OCI-LY1 (cell line): Measurements from ENCODE around the gene RAD52.

Source experiments
- H2AFZ ChIP-seq: fragments of 200-600 bp; sonication (generic), shearing (Covaris generic); 2 replicates; pipeline ENCODE4 v1.6.0; 2014; ENCODE audit warnings: antibody characterized with exemption, mild to moderate bottlenecking, low read length
- H3F3A ChIP-seq: fragments of 200-600 bp; sonication (generic), shearing (Covaris generic); 2 replicates; pipeline ENCODE4 v1.6.0; 2014; ENCODE audit warnings: mild to moderate bottlenecking, antibody characterized with exemption, low read length, moderate library complexity; ENCODE audit not compliant: insufficient read depth
- H3K27ac ChIP-seq: fragments of 200-600 bp; sonication (generic); 2 replicates; pipeline ENCODE4 v1.5.1; 2014; ENCODE audit warnings: low read length, mixed run types, mild to moderate bottlenecking, low read depth; ENCODE audit not compliant: poor library complexity, severe bottlenecking
- H3K27me3 ChIP-seq: fragments of 200-600 bp; sonication (generic); 2 replicates; pipeline ENCODE4 v1.6.0; 2014; ENCODE audit warnings: antibody characterized with exemption, mild to moderate bottlenecking, low read length, moderate library complexity; ENCODE audit not compliant: insufficient read depth
- H3K36me3 ChIP-seq: fragments of 200-600 bp; sonication (generic); 2 replicates; pipeline ENCODE4 v1.6.1; 2014; ENCODE audit warnings: mild to moderate bottlenecking, antibody characterized with exemption, low read length, moderate library complexity, mixed read lengths; ENCODE audit not compliant: insufficient read depth
- H3K4me1 ChIP-seq: fragments of 200-600 bp; sonication (generic); 2 replicates; pipeline ENCODE4 v1.5.1; 2014; ENCODE audit warnings: mild to moderate bottlenecking, low read length, moderate library complexity; ENCODE audit not compliant: insufficient read depth, severe bottlenecking
- H3K4me2 ChIP-seq: fragments of 200-600 bp; sonication (generic), shearing (Covaris generic); 2 replicates; pipeline ENCODE4 v1.6.1; 2014; ENCODE audit warnings: low read length
- H3K4me3 ChIP-seq: fragments of 200-600 bp; sonication (generic); 2 replicates; pipeline ENCODE4 v1.5.1; 2014; ENCODE audit warnings: low read length, low read depth, mild to moderate bottlenecking, mixed read lengths; ENCODE audit not compliant: poor library complexity, severe bottlenecking
- H3K79me2 ChIP-seq: fragments of 200-600 bp; shearing (Covaris generic); 2 replicates; pipeline ENCODE4 v1.6.1; 2016; ENCODE audit warnings: mixed run types, low read length, mixed read lengths; ENCODE audit not compliant: insufficient read depth
- H3K9ac ChIP-seq: fragments of 200-600 bp; sonication (generic), shearing (Covaris generic); 2 replicates; pipeline ENCODE4 v1.6.1; 2014; ENCODE audit warnings: mild to moderate bottlenecking, low read length, mixed read lengths
- H3K9me2 ChIP-seq: fragments of 200-600 bp; sonication (generic), shearing (Covaris generic); 2 replicates; pipeline ENCODE4 v1.6.1; 2014; ENCODE audit warnings: low read depth, mild to moderate bottlenecking, low read length, mixed read lengths
- H3K9me3 ChIP-seq: fragments of 200-600 bp; shearing (Covaris generic); 2 replicates; pipeline ENCODE4 v1.6.1; 2014; ENCODE audit warnings: low read length, mixed read lengths
- H4K20me1 ChIP-seq: fragments of 200-600 bp; sonication (generic), shearing (Covaris generic); 2 replicates; pipeline ENCODE4 v1.6.0; 2016; ENCODE audit warnings: mild to moderate bottlenecking, low read length; ENCODE audit not compliant: insufficient read depth
- CTCF ChIP-seq: fragments of 200-600 bp; sonication (generic), shearing (Covaris generic); IDR thresholded peaks from 2 replicates; pipeline ENCODE4 v1.5.1; 2017; ENCODE audit warnings: mild to moderate bottlenecking, antibody characterized with exemption, low read length, moderate library complexity, mixed read lengths
- EZH2 ChIP-seq: fragments of 200-600 bp; sonication (generic), shearing (Covaris generic); IDR thresholded peaks from 2 replicates; pipeline ENCODE4 v1.8.0; 2017; ENCODE audit warnings: borderline replicate concordance, mixed run types, mild to moderate bottlenecking, antibody characterized with exemption, low read length, moderate library complexity, mixed read lengths

The RAD52 gene

GRCh38 chr12:909861-910260, 39.6 kb downstream of the RAD52 start:
- Histone ChIP-seq H2AFZ (no peak overlapping the region), H3K36me3 (peaks cover 92% of the 10 kb centered on the region), H3K79me2 (no peaks in the 10 kb centered on the region), H3K4me3 (no peak overlapping the region), H3K27ac (no peak overlapping the region), H3K27me3 (no peaks in the 10 kb centered on the region), H3K9me2 (no peaks in the 10 kb centered on the region), H3K9ac (no peak overlapping the region), H3F3A (peaks cover 8% of the 10 kb centered on the region; the same call in 1 of the 2 replicates), H4K20me1 (no peaks in the 10 kb centered on the region), H3K9me3 (no peaks in the 10 kb centered on the region), H3K4me1 (peaks cover 17% of the 10 kb centered on the region), H3K4me2 (no peak overlapping the region)
- TF ChIP-seq EZH2: no peak
- no peak for TF ChIP-seq CTCF

DNA sequence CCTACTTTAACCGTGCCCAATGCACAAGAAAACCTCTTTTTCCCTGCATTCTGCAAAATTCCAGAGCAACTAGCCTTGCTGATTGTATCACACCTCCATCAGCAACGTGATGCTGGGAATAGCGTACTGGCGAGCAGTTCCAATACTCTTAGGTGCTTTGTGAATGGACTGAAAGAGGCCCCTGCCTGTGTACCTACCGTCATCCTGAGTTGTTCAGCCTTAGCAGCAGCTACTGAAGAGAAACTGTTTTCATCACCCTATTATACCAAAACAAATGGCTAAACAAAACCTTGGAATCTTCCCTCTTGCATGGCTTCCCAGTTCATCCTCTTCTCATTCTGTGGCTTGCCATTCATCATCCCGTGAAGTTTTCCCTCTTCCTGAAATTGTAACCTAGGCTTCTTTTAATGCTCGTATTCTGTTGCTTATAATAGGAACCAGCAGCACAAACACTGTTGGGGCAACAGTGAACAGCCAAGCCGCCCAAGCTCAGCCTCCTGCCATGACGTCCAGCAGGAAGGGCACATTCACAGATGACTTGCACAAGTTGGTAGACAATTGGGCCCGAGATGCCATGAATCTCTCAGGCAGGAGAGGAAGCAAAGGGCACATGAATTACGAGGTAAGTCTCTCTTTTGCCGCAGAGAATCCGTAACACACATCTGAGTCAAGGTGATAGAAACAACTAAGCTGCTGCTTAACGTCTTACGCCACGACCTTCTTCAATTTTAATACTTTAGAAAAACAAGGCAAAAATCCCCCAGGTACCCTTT, 41.9 kb downstream of the RAD52 start:
- peaks cover 13% of the 10 kb centered on the region for H3K4me1 ChIP-seq
- no peak for TF ChIP-seq EZH2
- TF ChIP-seq CTCF: no peak
- H3F3A ChIP-seq: peaks cover 8% of the 10 kb centered on the region; the same call in 1 of the 2 replicates
- peaks cover 92% of the 10 kb centered on the region for H3K36me3 ChIP-seq
- no peak overlapping the region for H3K9ac ChIP-seq
- no peaks in the 10 kb centered on the region for H3K79me2 ChIP-seq
- no peaks in the 10 kb centered on the region for H3K27me3 ChIP-seq
- H3K9me2 ChIP-seq: no peaks in the 10 kb centered on the region
- H3K4me2 ChIP-seq: no peak overlapping the region
- no peaks in the 10 kb centered on the region for H4K20me1 ChIP-seq
- no peak overlapping the region for H3K27ac ChIP-seq
- H3K4me3 ChIP-seq: no peak overlapping the region
- H2AFZ ChIP-seq: no peak overlapping the region
- H3K9me3 ChIP-seq: no peaks in the 10 kb centered on the region

DNA sequence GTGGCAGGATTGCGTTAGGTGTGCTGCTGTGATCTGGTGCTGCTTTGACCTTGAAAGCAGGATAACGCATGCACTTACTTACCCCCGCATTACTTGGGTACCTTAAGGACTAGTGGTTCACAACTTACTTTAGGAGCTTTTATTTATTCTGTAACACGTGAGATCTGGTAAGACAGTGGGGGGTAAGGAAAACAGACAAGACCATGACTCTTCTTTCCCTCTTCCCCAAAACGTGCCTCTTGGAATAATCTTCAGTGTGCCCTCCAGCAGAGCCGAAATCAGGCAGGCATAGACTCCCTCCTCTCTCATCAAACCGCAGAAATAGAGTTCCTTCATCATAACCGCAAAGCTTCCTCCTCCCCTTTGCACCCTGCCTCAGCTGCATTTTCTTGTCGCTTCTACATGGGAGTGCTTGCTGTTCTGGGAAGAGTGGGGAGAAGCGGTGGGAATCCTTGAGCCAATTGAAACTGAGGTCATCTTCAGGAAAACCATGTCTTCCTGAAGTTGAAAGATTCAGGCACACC, 43.4 kb downstream of the RAD52 start:
- Histone ChIP-seq H4K20me1 (no peaks in the 10 kb centered on the region), H3K4me2 (no peak overlapping the region), H3K9me2 (no peaks in the 10 kb centered on the region), H3K4me3 (no peak overlapping the region), H3K4me1 (no peaks in the 10 kb centered on the region), H3K27me3 (no peaks in the 10 kb centered on the region), H3K79me2 (no peaks in the 10 kb centered on the region), H3K9me3 (no peaks in the 10 kb centered on the region), H3K27ac (no peak overlapping the region), H2AFZ (no peak overlapping the region), H3K36me3 (peaks cover 97% of the 10 kb centered on the region), H3K9ac (no peak overlapping the region), H3F3A (peaks cover 3% of the 10 kb centered on the region; the same call in 1 of the 2 replicates)
- TF ChIP-seq EZH2 (no peak), CTCF (no peak)
